Upper lobe of right lung (tissue), 1 donor: ENCODE data around the gene RERE. TPM values are rescaled to one million over a fixed set of nuclear protein-coding genes. Genes with fewer than 3 reads are reported as not detected.

Experiments used
- ATAC-seq: fragments of 200-7000 bp; cut with Tn5 transposase; one replicate; pipeline ENCODE4 v1.9.1; 2020; ENCODE audit warnings: mild to moderate bottlenecking, moderate library complexity
- DNase-seq: peaks from one replicate; pipeline ENCODE4 v3.0.0-alpha.2; 2020
- H3K27ac ChIP-seq: fragments of 200-600 bp; one replicate; pipeline ENCODE4 v1.8.0; 2022
- H3K27me3 ChIP-seq: fragments of 200-600 bp; one replicate; pipeline ENCODE4 v1.8.0; 2022; ENCODE audit warnings: mild to moderate bottlenecking
- H3K36me3 ChIP-seq: fragments of 200-600 bp; one replicate; pipeline ENCODE4 v1.8.0; 2022
- H3K4me1 ChIP-seq: fragments of 200-600 bp; one replicate; pipeline ENCODE4 v1.8.0; 2022
- H3K4me3 ChIP-seq: fragments of 200-600 bp; one replicate; pipeline ENCODE4 v1.8.0; 2022; ENCODE audit warnings: mild to moderate bottlenecking
- H3K9me3 ChIP-seq: fragments of 200-600 bp; one replicate; pipeline ENCODE4 v1.8.0; 2022
- intact Hi-C: fragments of 100-400 bp; cut with DNase I; formaldehyde crosslinking; loops from one replicate; pipeline ENCODE4 v1.11.0; 2022
- total RNA-seq: library from RNA; stranded (reverse); fragmentation: NEBNext Ultra II Directional; extraction: Animal tissue kit (Norgen Biotek cat#: 25700); gene quantifications from one replicate; pipeline ENCODE4 v1.2.1, GENCODE V29; 2021
- TF ChIP-seq, protein P1 (sequence below): fragments of 200-600 bp; IDR thresholded peaks from one replicate; pipeline ENCODE4 v1.8.0; 2022; ENCODE audit warnings: antibody characterized with exemption
- donor health status: DM: no; HTN: yes; CAD: no; lungs with severe emphysema.

Gene RERE
- total RNA-seq, 1 donor from 2014 or later = 99.6 TPM

GRCh38 chr1:8476006-8476405 is 341.4 kb downstream of the RERE start:
- no peaks in the 10 kb centered on the region for H3K27me3 ChIP-seq
- peak; percentile 79 for ATAC-seq
- H3K4me3 ChIP-seq = no peak overlapping the region
- no peak for DNase-seq
- H3K27ac ChIP-seq = no peak overlapping the region
- H3K9me3 ChIP-seq = no peaks in the 10 kb centered on the region
- TF ChIP-seq, protein P1, sequence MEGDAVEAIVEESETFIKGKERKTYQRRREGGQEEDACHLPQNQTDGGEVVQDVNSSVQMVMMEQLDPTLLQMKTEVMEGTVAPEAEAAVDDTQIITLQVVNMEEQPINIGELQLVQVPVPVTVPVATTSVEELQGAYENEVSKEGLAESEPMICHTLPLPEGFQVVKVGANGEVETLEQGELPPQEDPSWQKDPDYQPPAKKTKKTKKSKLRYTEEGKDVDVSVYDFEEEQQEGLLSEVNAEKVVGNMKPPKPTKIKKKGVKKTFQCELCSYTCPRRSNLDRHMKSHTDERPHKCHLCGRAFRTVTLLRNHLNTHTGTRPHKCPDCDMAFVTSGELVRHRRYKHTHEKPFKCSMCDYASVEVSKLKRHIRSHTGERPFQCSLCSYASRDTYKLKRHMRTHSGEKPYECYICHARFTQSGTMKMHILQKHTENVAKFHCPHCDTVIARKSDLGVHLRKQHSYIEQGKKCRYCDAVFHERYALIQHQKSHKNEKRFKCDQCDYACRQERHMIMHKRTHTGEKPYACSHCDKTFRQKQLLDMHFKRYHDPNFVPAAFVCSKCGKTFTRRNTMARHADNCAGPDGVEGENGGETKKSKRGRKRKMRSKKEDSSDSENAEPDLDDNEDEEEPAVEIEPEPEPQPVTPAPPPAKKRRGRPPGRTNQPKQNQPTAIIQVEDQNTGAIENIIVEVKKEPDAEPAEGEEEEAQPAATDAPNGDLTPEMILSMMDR = no peak
- H3K36me3 ChIP-seq = no peaks in the 10 kb centered on the region
- H3K4me1 ChIP-seq = peaks cover 24% of the 10 kb centered on the region
- intact Hi-C loops = no loop called here

- DNase-seq (no peak), ATAC-seq (no peak)
- H3K27me3 ChIP-seq = no peaks in the 10 kb centered on the region
- intact Hi-C loops = no loop called here
- H3K4me1 ChIP-seq = peaks cover 24% of the 10 kb centered on the region
- H3K36me3 ChIP-seq = no peaks in the 10 kb centered on the region
- H3K4me3 ChIP-seq = no peak overlapping the region
- H3K9me3 ChIP-seq = no peaks in the 10 kb centered on the region
- TF ChIP-seq, protein P1 = no peak
- no peak overlapping the region for H3K27ac ChIP-seq
These were observed 343.1 kb downstream of the RERE start for GRCh38 chr1:8474369-8474768.

- no peak for ATAC-seq
These were observed 343.5 kb downstream of the RERE start for GRCh38 chr1:8473891-8474300.

GRCh38 chr1:8473121-8473875 is 344.1 kb downstream of the RERE start:
- TF ChIP-seq, protein P1 = no peak

More at GRCh38 chr1:8473891-8474300, 343.5 kb downstream of the RERE start:
- Histone ChIP-seq H3K36me3 (no peaks in the 10 kb centered on the region), H3K27ac (no peak overlapping the region), H3K27me3 (no peaks in the 10 kb centered on the region), H3K4me1 (peaks cover 24% of the 10 kb centered on the region), H3K4me3 (no peak overlapping the region), H3K9me3 (no peaks in the 10 kb centered on the region)
- intact Hi-C loops = no loop called here
- no peak for DNase-seq
- TF ChIP-seq, protein P1 = no peak

GRCh38 chr1:8472668-8473067 is 344.8 kb downstream of the RERE start:
- DNase-seq (no peak), ATAC-seq (no peak)
- Histone ChIP-seq H3K4me3 (no peak overlapping the region), H3K4me1 (peaks cover 19% of the 10 kb centered on the region), H3K9me3 (no peaks in the 10 kb centered on the region), H3K36me3 (no peaks in the 10 kb centered on the region), H3K27me3 (no peaks in the 10 kb centered on the region), H3K27ac (no peak overlapping the region)
- TF ChIP-seq, protein P1 = no peak
- intact Hi-C loops = no loop called here

More at GRCh38 chr1:8473121-8473875, 344.1 kb downstream of the RERE start:
- peaks cover 23% of the 10 kb centered on the region for H3K4me1 ChIP-seq
- DNase-seq (no peak), ATAC-seq (no peak)
- intact Hi-C loops = no loop called here
- H3K9me3 ChIP-seq = no peaks in the 10 kb centered on the region
- H3K4me3 ChIP-seq = no peak overlapping the region
- H3K27ac ChIP-seq = no peak overlapping the region
- H3K27me3 ChIP-seq = no peaks in the 10 kb centered on the region
- no peaks in the 10 kb centered on the region for H3K36me3 ChIP-seq
